SH-SY5Y (cell line): ENCODE data around the gene SLAMF8.

Experiments
- GATA2 ChIP-seq: IDR thresholded peaks from 2 replicates; pipeline ENCODE4 v1.6.1; 2011; ENCODE audit warnings: mild to moderate bottlenecking, low read depth, low read length
- GATA3 ChIP-seq: IDR thresholded peaks from 2 replicates; pipeline ENCODE4 v1.6.1; 2011; ENCODE audit warnings: low read depth, mild to moderate bottlenecking, low read length, moderate library complexity

DNA sequence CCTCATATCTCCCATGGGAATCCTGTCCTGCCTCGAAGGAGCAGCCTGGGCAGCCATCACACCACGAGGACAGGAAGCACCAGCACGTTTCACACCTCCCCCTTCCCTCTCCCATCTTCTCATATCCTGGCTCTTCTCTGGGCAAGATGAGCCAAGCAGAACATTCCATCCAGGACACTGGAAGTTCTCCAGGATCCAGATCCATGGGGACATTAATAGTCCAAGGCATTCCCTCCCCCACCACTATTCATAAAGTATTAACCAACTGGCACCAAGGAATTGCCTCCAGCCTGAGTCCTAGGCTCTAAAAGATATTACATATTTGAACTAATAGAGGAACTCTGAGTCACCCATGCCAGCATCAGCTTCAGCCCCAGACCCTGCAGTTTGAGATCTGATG lies 8.7 kb downstream of the SLAMF8 start:
- TF ChIP-seq GATA2 = no peak
- TF ChIP-seq GATA3 = no peak
